ENCODE results near the gene CD14. TPM values are rescaled to one million over a fixed set of nuclear protein-coding genes. Genes with fewer than 3 reads are reported as not detected.

CD14 gene
- total and polyA plus RNA-seq, 2 experiments from 2014 or later: 0.45 to 2.3 TPM

- Histone ChIP-seq H3K27ac (no peak overlapping the region), H3K36me3 (replicated peaks; ENCODE audit: insufficient read depth, low read depth) (no peaks in the 10 kb centered on the region), H3K4me2 (no peak overlapping the region), H4K20me1 (ENCODE audit: insufficient read depth, poor library complexity, severe bottlenecking) (no peaks in the 10 kb centered on the region), H3K4me3 (no peak overlapping the region), H3K4me1 (ENCODE audit: insufficient read depth) (no peaks in the 10 kb centered on the region), H3K9me3 (ENCODE audit: low read depth) (no peaks in the 10 kb centered on the region), H2AFZ (no peak overlapping the region), H3K27me3 (no peaks in the 10 kb centered on the region), H3K79me2 (no peaks in the 10 kb centered on the region), H3K9me2 (replicated peaks; ENCODE audit: insufficient read depth) (no peaks in the 10 kb centered on the region)
- TF ChIP-seq CTCF (IDR thresholded peaks at IDR 0.05; ENCODE audit: poor library complexity) (no peak), EZH2phosphoT487 (IDR thresholded peaks at IDR 0.05; ENCODE audit: low read depth, severe bottlenecking, unreplicated experiment) (no peak), EZH2 (IDR thresholded peaks at IDR 0.05; ENCODE audit: borderline replicate concordance) (no peak)
- no peak for DNase-seq (ENCODE audit: low spot score)
- WGBS (ENCODE audit: low lambda C conversion rate, missing lambda C conversion rate): 92% methylated on average over 7 of the region's 7 CpGs
Observed at GRCh38 chr5:140590861-140591260, 42.1 kb downstream of the CD14 start.

- 88% methylated on average over 5 of the region's 5 CpGs for WGBS (ENCODE audit: low lambda C conversion rate, missing lambda C conversion rate)
- no peaks in the 10 kb centered on the region for H3K4me1 ChIP-seq (ENCODE audit: insufficient read depth)
- no peak overlapping the region for H2AFZ ChIP-seq
- no peaks in the 10 kb centered on the region for H3K9me2 ChIP-seq (replicated peaks; ENCODE audit: insufficient read depth)
- H3K9me3 ChIP-seq (ENCODE audit: low read depth): no peaks in the 10 kb centered on the region
- no peaks in the 10 kb centered on the region for H3K79me2 ChIP-seq
- TF ChIP-seq CTCF (IDR thresholded peaks at IDR 0.05; ENCODE audit: poor library complexity) (no peak), EZH2 (IDR thresholded peaks at IDR 0.05; ENCODE audit: borderline replicate concordance) (no peak), EZH2phosphoT487 (IDR thresholded peaks at IDR 0.05; ENCODE audit: low read depth, severe bottlenecking, unreplicated experiment) (no peak)
- no peak overlapping the region for H3K4me3 ChIP-seq
- DNase-seq (ENCODE audit: low spot score): no peak
- H3K4me2 ChIP-seq: no peak overlapping the region
- no peaks in the 10 kb centered on the region for H3K27me3 ChIP-seq
- no peak overlapping the region for H3K27ac ChIP-seq
- H3K36me3 ChIP-seq (replicated peaks; ENCODE audit: insufficient read depth, low read depth): no peaks in the 10 kb centered on the region
- H4K20me1 ChIP-seq (ENCODE audit: insufficient read depth, poor library complexity, severe bottlenecking): no peaks in the 10 kb centered on the region
Observed at GRCh38 chr5:140588311-140589070, 44.5 kb downstream of the CD14 start.

GRCh38 chr5:140587495-140587894 is 45.5 kb downstream of the CD14 start:
- no peak overlapping the region for H3K27ac ChIP-seq
- WGBS (ENCODE audit: low lambda C conversion rate, missing lambda C conversion rate): 100% methylated on average over 1 of the region's 1 CpG
- H3K36me3 ChIP-seq (replicated peaks; ENCODE audit: insufficient read depth, low read depth): no peaks in the 10 kb centered on the region
- H3K9me3 ChIP-seq (ENCODE audit: low read depth): no peaks in the 10 kb centered on the region
- no peak overlapping the region for H2AFZ ChIP-seq
- no peak for DNase-seq (ENCODE audit: low spot score)
- no peak overlapping the region for H3K4me3 ChIP-seq
- TF ChIP-seq CTCF (IDR thresholded peaks at IDR 0.05; ENCODE audit: poor library complexity) (no peak), EZH2phosphoT487 (IDR thresholded peaks at IDR 0.05; ENCODE audit: low read depth, severe bottlenecking, unreplicated experiment) (no peak)
- H3K9me2 ChIP-seq (replicated peaks; ENCODE audit: insufficient read depth): no peaks in the 10 kb centered on the region
- no peaks in the 10 kb centered on the region for H3K27me3 ChIP-seq
- no peak overlapping the region for H3K4me2 ChIP-seq
- no peaks in the 10 kb centered on the region for H3K79me2 ChIP-seq
- H4K20me1 ChIP-seq (ENCODE audit: insufficient read depth, poor library complexity, severe bottlenecking): no peaks in the 10 kb centered on the region
- no peaks in the 10 kb centered on the region for H3K4me1 ChIP-seq (ENCODE audit: insufficient read depth)

Small RNAs within 50 kb of the gene (microRNA-seq; reads per million reads assigned to microRNA genes)
- gene MIR3655: not detected

Other genes with a start within 250 kb of the CD14 start
- 70.7 and 78.9 TPM in 2 replicates for gene ANKHD1, start 231.3 kb downstream of the CD14 start, total RNA-seq
- gene ANKHD1, start 231.3 kb downstream of the CD14 start, polyA plus RNA-seq: 53.6 and 84.4 TPM in 2 replicates
- gene EIF4EBP3, start 85.5 kb downstream of the CD14 start, total RNA-seq: 2.7 and 3.5 TPM in 2 replicates
- gene EIF4EBP3, start 85.5 kb downstream of the CD14 start, polyA plus RNA-seq: 6.6 and 6.9 TPM in 2 replicates
- gene SRA1, start 75.7 kb downstream of the CD14 start, total RNA-seq: 24.4 and 26.5 TPM in 2 replicates
- gene SRA1, start 75.7 kb downstream of the CD14 start, polyA plus RNA-seq: 66.4 and 66.6 TPM in 2 replicates
- 19.5 and 21.0 TPM in 2 replicates for gene APBB3, start 68.6 kb downstream of the CD14 start, total RNA-seq
- gene APBB3, start 68.6 kb downstream of the CD14 start, polyA plus RNA-seq: 41.5 and 51.5 TPM in 2 replicates
- gene SLC35A4, start 68.3 kb downstream of the CD14 start, total RNA-seq: 29.2 and 34.1 TPM in 2 replicates
- 70.4 and 81.0 TPM in 2 replicates for gene SLC35A4, start 68.3 kb downstream of the CD14 start, polyA plus RNA-seq
- gene TMCO6, start 6.3 kb upstream of the CD14 start, total RNA-seq: 10.0 and 25.8 TPM in 2 replicates
- gene TMCO6, start 6.3 kb upstream of the CD14 start, polyA plus RNA-seq: 9.3 and 13.1 TPM in 2 replicates
- gene NDUFA2, start 14.5 kb upstream of the CD14 start, total RNA-seq: 82.7 and 82.9 TPM in 2 replicates
- gene NDUFA2, start 14.5 kb upstream of the CD14 start, polyA plus RNA-seq: 161 and 182 TPM in 2 replicates
- gene IK, start 14.7 kb upstream of the CD14 start, total RNA-seq: 68.7 and 72.2 TPM in 2 replicates
- gene IK, start 14.7 kb upstream of the CD14 start, polyA plus RNA-seq: 75.0 and 83.2 TPM in 2 replicates
- gene WDR55, start 31.7 kb upstream of the CD14 start, total RNA-seq: 21.2 and 21.4 TPM in 2 replicates
- gene WDR55, start 31.7 kb upstream of the CD14 start, polyA plus RNA-seq: 23.0 and 25.6 TPM in 2 replicates
- gene DND1, start 40.4 kb upstream of the CD14 start, total RNA-seq: 0.36 and 1.3 TPM in 2 replicates
- 0.52 and 0.85 TPM in 2 replicates for gene DND1, start 40.4 kb upstream of the CD14 start, polyA plus RNA-seq
- gene HARS1, start 58.2 kb upstream of the CD14 start, total RNA-seq: 40.0 and 41.1 TPM in 2 replicates
- gene HARS1, start 58.2 kb upstream of the CD14 start, polyA plus RNA-seq: 56.6 and 58.8 TPM in 2 replicates
- 22.8 and 26.9 TPM in 2 replicates for gene HARS2, start 58.3 kb upstream of the CD14 start, total RNA-seq
- gene HARS2, start 58.3 kb upstream of the CD14 start, polyA plus RNA-seq: 28.6 and 32.3 TPM in 2 replicates
- gene ZMAT2, start 67.3 kb upstream of the CD14 start, total RNA-seq: 37.7 and 40.9 TPM in 2 replicates
- 29.5 and 47.6 TPM in 2 replicates for gene ZMAT2, start 67.3 kb upstream of the CD14 start, polyA plus RNA-seq
- 0.04 TPM in 1 of 2 replicates, not detected in the other for gene PCDHA1, start 153.0 kb upstream of the CD14 start, total RNA-seq
- not detected in 2 replicates for gene PCDHA1, start 153.0 kb upstream of the CD14 start, polyA plus RNA-seq
- gene PCDHA2, start 161.7 kb upstream of the CD14 start, total RNA-seq: 2.3 and 3.9 TPM in 2 replicates
- gene PCDHA2, start 161.7 kb upstream of the CD14 start, polyA plus RNA-seq: 2.0 and 2.6 TPM in 2 replicates
- 0.84 and 1.1 TPM in 2 replicates for gene PCDHA3, start 167.9 kb upstream of the CD14 start, total RNA-seq
- gene PCDHA3, start 167.9 kb upstream of the CD14 start, polyA plus RNA-seq: 0.12 and 0.49 TPM in 2 replicates
- 25.2 and 30.0 TPM in 2 replicates for gene PCDHA4, start 173.9 kb upstream of the CD14 start, total RNA-seq
- 9.1 and 12.3 TPM in 2 replicates for gene PCDHA4, start 173.9 kb upstream of the CD14 start, polyA plus RNA-seq
- 2.2 and 2.5 TPM in 2 replicates for gene PCDHA5, start 188.4 kb upstream of the CD14 start, total RNA-seq
- 0.15 and 0.45 TPM in 2 replicates for gene PCDHA5, start 188.4 kb upstream of the CD14 start, polyA plus RNA-seq
- gene PCDHA6, start 194.8 kb upstream of the CD14 start, total RNA-seq: 3.2 and 3.4 TPM in 2 replicates
- 0.27 and 0.38 TPM in 2 replicates for gene PCDHA6, start 194.8 kb upstream of the CD14 start, polyA plus RNA-seq
- 1.7 and 3.3 TPM in 2 replicates for gene PCDHA7, start 201.1 kb upstream of the CD14 start, total RNA-seq
- gene PCDHA7, start 201.1 kb upstream of the CD14 start, polyA plus RNA-seq: 0.11 and 0.95 TPM in 2 replicates
- 1.6 and 1.9 TPM in 2 replicates for gene PCDHA8, start 208.0 kb upstream of the CD14 start, total RNA-seq
- 0.13 and 0.44 TPM in 2 replicates for gene PCDHA8, start 208.0 kb upstream of the CD14 start, polyA plus RNA-seq
- 1.5 and 2.5 TPM in 2 replicates for gene PCDHA9, start 215.2 kb upstream of the CD14 start, total RNA-seq
- 0.57 and 0.90 TPM in 2 replicates for gene PCDHA9, start 215.2 kb upstream of the CD14 start, polyA plus RNA-seq
- gene PCDHA10, start 222.7 kb upstream of the CD14 start, total RNA-seq: 9.7 and 13.8 TPM in 2 replicates
- 7.4 and 7.7 TPM in 2 replicates for gene PCDHA10, start 222.7 kb upstream of the CD14 start, polyA plus RNA-seq
- gene PCDHA11, start 235.8 kb upstream of the CD14 start, total RNA-seq: 1.8 and 4.5 TPM in 2 replicates
- gene PCDHA11, start 235.8 kb upstream of the CD14 start, polyA plus RNA-seq: 2.5 TPM in 2 replicates
- gene PCDHA12, start 242.1 kb upstream of the CD14 start, total RNA-seq: 18.7 TPM in 2 replicates
- 7.2 and 7.8 TPM in 2 replicates for gene PCDHA12, start 242.1 kb upstream of the CD14 start, polyA plus RNA-seq
- gene PCDHA13, start 248.9 kb upstream of the CD14 start, total RNA-seq: 4.1 and 4.3 TPM in 2 replicates
- gene PCDHA13, start 248.9 kb upstream of the CD14 start, polyA plus RNA-seq: 0.27 and 1.2 TPM in 2 replicates